NCI-H2081 treated with DMSO at 0.1 percent for 48 hours (cell line): ENCODE data around the gene HOXB6.

Source experiments
- DNase-seq: peaks from one replicate; lab custom pipeline; 2025; lab: John Stamatoyannopoulos, UW

The HOXB6 gene

GRCh38 chr17:48609033-48609432, 4.2 kb upstream of the HOXB6 start:
- no peak for DNase-seq

- DNase-seq = no peak
Observed at GRCh38 chr17:48608494-48608834, 3.7 kb upstream of the HOXB6 start.

- no peak for DNase-seq
Observed at GRCh38 chr17:48606892-48607614, 2.3 kb upstream of the HOXB6 start.

- DNase-seq = no peak
Observed at GRCh38 chr17:48605991-48606891, 1.5 kb upstream of the HOXB6 start.

GRCh38 chr17:48605409-48605919, 678 bp upstream of the HOXB6 start:
- no peak for DNase-seq

GRCh38 chr17:48603959-48604769, 622 bp downstream of the HOXB6 start:
- DNase-seq = no peak

GRCh38 chr17:48601539-48602425, 3.0 kb downstream of the HOXB6 start:
- no peak for DNase-seq

GRCh38 chr17:48601207-48601538, 3.6 kb downstream of the HOXB6 start:
- DNase-seq = no peak

GRCh38 chr17:48600244-48601098, 4.3 kb downstream of the HOXB6 start:
- DNase-seq = no peak

GRCh38 chr17:48599354-48599753, 5.4 kb downstream of the HOXB6 start:
- DNase-seq = no peak

GRCh38 chr17:48598736-48599135, 6.0 kb downstream of the HOXB6 start:
- no peak for DNase-seq

GRCh38 chr17:48597778-48598631, 6.8 kb downstream of the HOXB6 start:
- DNase-seq = no peak

- DNase-seq = no peak
Observed at GRCh38 chr17:48597528-48597777, 7.3 kb downstream of the HOXB6 start.

- no peak for DNase-seq
Observed at GRCh38 chr17:48596735-48597527, 7.9 kb downstream of the HOXB6 start.

GRCh38 chr17:48596000-48596734, 8.6 kb downstream of the HOXB6 start:
- DNase-seq = no peak

- DNase-seq = no peak
Observed at GRCh38 chr17:48595278-48595999, 9.3 kb downstream of the HOXB6 start.

- no peak for DNase-seq
Observed at GRCh38 chr17:48594538-48595277, 10.1 kb downstream of the HOXB6 start.
